GM19324 (cell line): ENCODE measurements around the gene CUBN.
"Not testable (repeated sequence)": the region's sequence is repeated elsewhere in the genome, so short reads cannot be mapped to it uniquely, and the experiment has no call there.

ENCODE experiments used
- ATAC-seq: cut with Tn5 transposase; IDR thresholded peaks from one replicate; pipeline ENCODE4 v1.9.1; 2021; ENCODE audit warnings: mild to moderate bottlenecking, moderate library complexity; ENCODE audit not compliant: unreplicated experiment, low FRiP score

Gene CUBN

GRCh38 chr10:17022896-17023295, 106.7 kb downstream of the CUBN start:
- ATAC-seq: no peak

- ATAC-seq: no peak
These were observed 107.2 kb downstream of the CUBN start for GRCh38 chr10:17022466-17022825.

- no peak for ATAC-seq
These were observed 107.8 kb downstream of the CUBN start for GRCh38 chr10:17021656-17022465.

- no peak for ATAC-seq
These were observed 109.9 kb downstream of the CUBN start for GRCh38 chr10:17019696-17020095.

GRCh38 chr10:17013131-17013983, 116.3 kb downstream of the CUBN start:
- ATAC-seq: not testable (repeated sequence)

GRCh38 chr10:17012731-17013130, 116.9 kb downstream of the CUBN start:
- ATAC-seq: not testable (repeated sequence)

- ATAC-seq: no peak
These were observed 119.1 kb downstream of the CUBN start for GRCh38 chr10:17010363-17011145.

- ATAC-seq: no peak
These were observed 120.4 kb downstream of the CUBN start for GRCh38 chr10:17009212-17009700.

- ATAC-seq: no peak
These were observed 122.2 kb downstream of the CUBN start for GRCh38 chr10:17007418-17007770.

GRCh38 chr10:17006631-17007417, 122.8 kb downstream of the CUBN start:
- ATAC-seq: no peak

- ATAC-seq: no peak
These were observed 123.7 kb downstream of the CUBN start for GRCh38 chr10:17005621-17006566.

GRCh38 chr10:17004801-17005380, 124.7 kb downstream of the CUBN start:
- no peak for ATAC-seq

GRCh38 chr10:17003651-17004286, 125.8 kb downstream of the CUBN start:
- no peak for ATAC-seq

- no peak for ATAC-seq
These were observed 126.5 kb downstream of the CUBN start for GRCh38 chr10:17003151-17003550.

- no peak for ATAC-seq
These were observed 127.5 kb downstream of the CUBN start for GRCh38 chr10:17001961-17002749.

GRCh38 chr10:17001297-17001744, 128.3 kb downstream of the CUBN start:
- ATAC-seq: no peak
